Mucosa of rectum (tissue), 2 donors: ENCODE measurements around the gene PSAP.

Source experiments
- H3K27ac ChIP-seq, 2 donors: one replicate each; pipeline ENCODE4 v1.7.0; 2013; ENCODE audit warnings: inconsistent platforms in 2 of 2, low read depth in 2 of 2, low read length in 2 of 2
- H3K27me3 ChIP-seq, 2 donors: one replicate each; pipeline ENCODE4 v1.7.0; 2013; ENCODE audit warnings: low read length in 2 of 2; ENCODE audit not compliant: control insufficient read depth in 2 of 2, insufficient read depth in 2 of 2
- H3K36me3 ChIP-seq, 2 donors: one replicate each; pipeline ENCODE4 v1.7.0; 2013; ENCODE audit warnings: low read length in 2 of 2; ENCODE audit not compliant: control insufficient read depth in 2 of 2, insufficient read depth in 2 of 2
- H3K4me1 ChIP-seq, 2 donors: one replicate each; pipeline ENCODE4 v1.7.0; 2013; ENCODE audit warnings: low read length in 2 of 2, mild to moderate bottlenecking in 1 of 2; ENCODE audit not compliant: control insufficient read depth in 2 of 2, insufficient read depth in 2 of 2
- H3K4me3 ChIP-seq, 2 donors: one replicate each; pipeline ENCODE4 v1.7.0; 2013; ENCODE audit warnings: low read length in 2 of 2
- H3K9ac ChIP-seq, 2 donors: one replicate each; pipeline ENCODE4 v1.7.0; 2013; ENCODE audit warnings: low read length in 2 of 2, low read depth in 1 of 2, mild to moderate bottlenecking in 1 of 2
- H3K9me3 ChIP-seq, 2 donors: one replicate each; pipeline ENCODE4 v1.7.0; 2013; ENCODE audit warnings: low read length in 2 of 2; ENCODE audit not compliant: control insufficient read depth in 2 of 2
- donor health status: healthy.
- donor health status: Normal muscosa, but diverticular disease.

Gene PSAP

GRCh38 chr10:71827852-71828251 lies 23.2 kb downstream of the PSAP start:
- Histone ChIP-seq H3K4me3 (no peak overlapping the region), H3K4me1 (peaks cover 0 to 3% of the 10 kb centered on the region in 2 donors), H3K27me3 (no peaks in the 10 kb centered on the region), H3K9ac (no peak overlapping the region), H3K27ac (no peak overlapping the region), H3K36me3 (peaks cover 71 to 83% of the 10 kb centered on the region in 2 donors), H3K9me3 (no peaks in the 10 kb centered on the region)

- H3K9ac ChIP-seq: no peak overlapping the region
- no peaks in the 10 kb centered on the region for H3K9me3 ChIP-seq
- H3K4me3 ChIP-seq: no peak overlapping the region
- no peak overlapping the region for H3K27ac ChIP-seq
- no peaks in the 10 kb centered on the region for H3K27me3 ChIP-seq
- H3K4me1 ChIP-seq: no peaks in the 10 kb centered on the region
- peaks cover 72 to 85% of the 10 kb centered on the region in 2 donors for H3K36me3 ChIP-seq
These were observed 25.8 kb downstream of the PSAP start for GRCh38 chr10:71825217-71825616.

- Histone ChIP-seq H3K4me3 (no peak overlapping the region), H3K9ac (no peak overlapping the region), H3K27ac (no peak overlapping the region), H3K27me3 (no peaks in the 10 kb centered on the region), H3K9me3 (no peaks in the 10 kb centered on the region), H3K36me3 (peaks cover 77 to 89% of the 10 kb centered on the region in 2 donors), H3K4me1 (no peaks in the 10 kb centered on the region)
These were observed 26.7 kb downstream of the PSAP start for GRCh38 chr10:71824333-71824732.

- Histone ChIP-seq H3K27me3 (no peaks in the 10 kb centered on the region), H3K9ac (no peak overlapping the region), H3K4me1 (no peaks in the 10 kb centered on the region), H3K27ac (no peak overlapping the region), H3K9me3 (no peaks in the 10 kb centered on the region), H3K36me3 (peaks cover 77 to 91% of the 10 kb centered on the region in 2 donors), H3K4me3 (no peak overlapping the region)
These were observed 27.7 kb downstream of the PSAP start for GRCh38 chr10:71823356-71823755.

GRCh38 chr10:71821909-71822763 lies 28.9 kb downstream of the PSAP start:
- Histone ChIP-seq H3K27ac (no peak overlapping the region), H3K4me1 (no peaks in the 10 kb centered on the region)

GRCh38 chr10:71820966-71821365 lies 30.1 kb downstream of the PSAP start:
- H3K36me3 ChIP-seq: peaks cover 77 to 94% of the 10 kb centered on the region in 2 donors
- no peak overlapping the region for H3K27ac ChIP-seq
- no peak overlapping the region for H3K4me3 ChIP-seq
- no peaks in the 10 kb centered on the region for H3K27me3 ChIP-seq
- H3K9me3 ChIP-seq: no peaks in the 10 kb centered on the region
- no peaks in the 10 kb centered on the region for H3K4me1 ChIP-seq
- H3K9ac ChIP-seq: no peak overlapping the region

More at GRCh38 chr10:71821909-71822763, 28.9 kb downstream of the PSAP start:
- H3K9ac ChIP-seq: no peak overlapping the region
- no peaks in the 10 kb centered on the region for H3K27me3 ChIP-seq
- H3K36me3 ChIP-seq: peaks cover 81 to 93% of the 10 kb centered on the region in 2 donors
- no peak overlapping the region for H3K4me3 ChIP-seq
- no peaks in the 10 kb centered on the region for H3K9me3 ChIP-seq

GRCh38 chr10:71819985-71820384 lies 31.1 kb downstream of the PSAP start:
- H3K4me3 ChIP-seq: no peak overlapping the region
- no peaks in the 10 kb centered on the region for H3K4me1 ChIP-seq
- no peak overlapping the region for H3K27ac ChIP-seq
- H3K27me3 ChIP-seq: no peaks in the 10 kb centered on the region
- peaks cover 73 to 89% of the 10 kb centered on the region in 2 donors for H3K36me3 ChIP-seq
- H3K9ac ChIP-seq: no peak overlapping the region
- H3K9me3 ChIP-seq: no peaks in the 10 kb centered on the region

- no peak overlapping the region for H3K27ac ChIP-seq
- no peaks in the 10 kb centered on the region for H3K4me1 ChIP-seq
- no peaks in the 10 kb centered on the region for H3K9me3 ChIP-seq
- H3K36me3 ChIP-seq: peaks cover 69 to 84% of the 10 kb centered on the region in 2 donors
- H3K4me3 ChIP-seq: no peak overlapping the region
- no peaks in the 10 kb centered on the region for H3K27me3 ChIP-seq
- no peak overlapping the region for H3K9ac ChIP-seq
These were observed 31.6 kb downstream of the PSAP start for GRCh38 chr10:71819441-71819861.

- Histone ChIP-seq H3K9ac (no peak overlapping the region), H3K36me3 (peaks cover 65 to 78% of the 10 kb centered on the region in 2 donors), H3K27me3 (no peaks in the 10 kb centered on the region), H3K4me3 (no peak overlapping the region), H3K4me1 (no peaks in the 10 kb centered on the region), H3K27ac (no peak overlapping the region), H3K9me3 (no peaks in the 10 kb centered on the region)
These were observed 32.3 kb downstream of the PSAP start for GRCh38 chr10:71818674-71819260.

- Histone ChIP-seq H3K9ac (no peak overlapping the region), H3K4me1 (no peaks in the 10 kb centered on the region), H3K27ac (no peak overlapping the region), H3K36me3 (peaks cover 64 to 70% of the 10 kb centered on the region in 2 donors), H3K4me3 (no peak overlapping the region), H3K9me3 (no peaks in the 10 kb centered on the region), H3K27me3 (no peaks in the 10 kb centered on the region)
These were observed 33.0 kb downstream of the PSAP start for GRCh38 chr10:71817831-71818655.
